LNCaP clone FGC (cell line): ENCODE results near the gene PDGFRB.
A peak's percentile ranks its signal among the peaks of the same experiment; 100 is the strongest.

ENCODE experiments used
- DNase-seq: peaks from one replicate; pipeline ENCODE4 v3.0.0-alpha.2; 2011; ENCODE audit warnings: low read depth
- H3K4me3 ChIP-seq: 2 replicates; pipeline ENCODE4 v1.5.1; 2011; ENCODE audit warnings: mild to moderate bottlenecking, low read depth, low read length, control low read depth
- TF ChIP-seq, protein P1 (sequence below): IDR thresholded peaks from 2 replicates; pipeline ENCODE4 v1.5.1; 2012; ENCODE audit warnings: mild to moderate bottlenecking; ENCODE audit not compliant: control insufficient read depth, insufficient read depth; ENCODE audit errors: extremely low read depth

The PDGFRB gene

DNA sequence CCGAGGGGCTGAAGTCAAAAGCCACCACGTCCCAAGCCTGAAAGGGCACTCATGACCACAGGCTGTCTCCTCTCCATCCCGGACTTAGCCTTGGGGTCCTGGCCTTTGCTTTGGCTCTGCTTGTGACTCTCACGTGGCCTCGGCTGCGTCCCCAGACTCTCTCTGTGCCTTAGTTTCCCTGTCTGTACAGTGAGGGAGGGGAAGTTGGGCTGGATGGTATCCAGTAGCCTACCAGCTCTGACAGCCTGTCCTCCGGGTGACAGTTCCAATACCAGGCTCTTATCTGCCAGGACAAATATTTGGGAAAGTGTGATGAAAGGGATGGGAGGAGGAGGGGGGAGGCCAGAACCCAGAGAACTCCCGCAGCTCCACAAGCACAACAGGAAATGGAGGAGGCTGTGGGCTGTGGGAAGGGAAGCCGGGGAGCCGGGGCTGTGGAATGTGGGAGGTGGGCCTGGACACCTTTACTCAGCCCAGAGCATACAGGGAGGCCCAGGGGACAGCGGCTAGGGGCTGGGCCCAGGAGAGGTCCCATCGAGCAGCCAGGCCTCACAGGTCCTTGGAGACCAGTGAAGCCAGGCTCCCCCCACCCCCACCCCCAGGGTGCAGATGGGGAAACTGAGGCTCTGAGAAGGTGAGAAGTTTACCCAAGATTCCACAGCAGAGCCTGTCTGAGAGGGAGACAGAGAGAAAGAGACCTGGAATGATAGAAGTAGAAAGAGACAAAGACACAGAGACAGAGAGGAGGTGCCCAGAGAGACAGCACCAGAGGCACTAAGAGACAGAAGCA lies 18.3 kb downstream of the PDGFRB start:
- TF ChIP-seq, protein P1, sequence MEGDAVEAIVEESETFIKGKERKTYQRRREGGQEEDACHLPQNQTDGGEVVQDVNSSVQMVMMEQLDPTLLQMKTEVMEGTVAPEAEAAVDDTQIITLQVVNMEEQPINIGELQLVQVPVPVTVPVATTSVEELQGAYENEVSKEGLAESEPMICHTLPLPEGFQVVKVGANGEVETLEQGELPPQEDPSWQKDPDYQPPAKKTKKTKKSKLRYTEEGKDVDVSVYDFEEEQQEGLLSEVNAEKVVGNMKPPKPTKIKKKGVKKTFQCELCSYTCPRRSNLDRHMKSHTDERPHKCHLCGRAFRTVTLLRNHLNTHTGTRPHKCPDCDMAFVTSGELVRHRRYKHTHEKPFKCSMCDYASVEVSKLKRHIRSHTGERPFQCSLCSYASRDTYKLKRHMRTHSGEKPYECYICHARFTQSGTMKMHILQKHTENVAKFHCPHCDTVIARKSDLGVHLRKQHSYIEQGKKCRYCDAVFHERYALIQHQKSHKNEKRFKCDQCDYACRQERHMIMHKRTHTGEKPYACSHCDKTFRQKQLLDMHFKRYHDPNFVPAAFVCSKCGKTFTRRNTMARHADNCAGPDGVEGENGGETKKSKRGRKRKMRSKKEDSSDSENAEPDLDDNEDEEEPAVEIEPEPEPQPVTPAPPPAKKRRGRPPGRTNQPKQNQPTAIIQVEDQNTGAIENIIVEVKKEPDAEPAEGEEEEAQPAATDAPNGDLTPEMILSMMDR: no peak
- H3K4me3 ChIP-seq: no peak overlapping the region
- peak; percentile 59 for DNase-seq

DNA sequence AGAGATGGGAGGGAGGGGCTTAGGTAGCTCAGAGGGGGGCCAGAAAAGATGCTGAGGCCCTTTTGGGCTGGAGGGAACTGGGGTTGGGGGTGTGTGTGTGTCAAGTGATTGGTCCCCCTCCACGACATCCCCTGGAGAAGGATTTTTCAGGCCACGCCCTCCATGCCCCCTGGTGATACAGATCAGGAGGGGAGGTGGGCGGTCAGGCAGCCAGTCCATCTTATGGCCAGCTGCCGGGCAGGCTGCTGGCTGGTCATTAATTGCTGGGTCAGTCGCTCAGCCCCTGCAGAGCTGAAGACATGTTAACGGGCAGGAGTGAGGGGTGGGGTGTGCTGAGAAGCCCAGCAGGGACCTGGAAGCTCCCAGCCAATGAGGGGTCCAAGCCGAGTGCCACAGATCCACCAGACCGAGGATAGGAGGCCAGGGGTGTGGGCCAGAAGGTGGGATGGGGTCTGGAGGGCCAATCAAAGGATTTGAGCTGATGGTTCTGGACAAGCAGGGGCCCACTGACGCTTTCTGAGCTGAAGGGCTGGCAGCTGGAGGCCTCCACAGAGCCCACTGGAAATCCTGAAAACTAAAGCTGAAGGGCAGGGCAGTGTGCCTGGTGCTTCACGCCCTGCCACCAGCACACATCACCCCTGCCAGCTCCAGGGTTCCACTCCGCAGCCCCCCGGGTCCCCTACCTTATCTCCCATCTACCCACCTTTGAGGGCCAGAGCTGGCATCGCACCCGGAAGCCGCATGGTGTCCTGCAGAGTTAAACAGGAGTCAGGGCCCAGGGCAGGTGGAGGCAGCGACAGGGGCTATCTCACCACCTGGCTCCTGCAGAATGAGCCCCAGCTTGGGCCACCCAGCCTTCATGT lies 19.1 kb downstream of the PDGFRB start:
- no peak overlapping the region for H3K4me3 ChIP-seq
- TF ChIP-seq, protein P1: no peak
- DNase-seq: no peak

DNA sequence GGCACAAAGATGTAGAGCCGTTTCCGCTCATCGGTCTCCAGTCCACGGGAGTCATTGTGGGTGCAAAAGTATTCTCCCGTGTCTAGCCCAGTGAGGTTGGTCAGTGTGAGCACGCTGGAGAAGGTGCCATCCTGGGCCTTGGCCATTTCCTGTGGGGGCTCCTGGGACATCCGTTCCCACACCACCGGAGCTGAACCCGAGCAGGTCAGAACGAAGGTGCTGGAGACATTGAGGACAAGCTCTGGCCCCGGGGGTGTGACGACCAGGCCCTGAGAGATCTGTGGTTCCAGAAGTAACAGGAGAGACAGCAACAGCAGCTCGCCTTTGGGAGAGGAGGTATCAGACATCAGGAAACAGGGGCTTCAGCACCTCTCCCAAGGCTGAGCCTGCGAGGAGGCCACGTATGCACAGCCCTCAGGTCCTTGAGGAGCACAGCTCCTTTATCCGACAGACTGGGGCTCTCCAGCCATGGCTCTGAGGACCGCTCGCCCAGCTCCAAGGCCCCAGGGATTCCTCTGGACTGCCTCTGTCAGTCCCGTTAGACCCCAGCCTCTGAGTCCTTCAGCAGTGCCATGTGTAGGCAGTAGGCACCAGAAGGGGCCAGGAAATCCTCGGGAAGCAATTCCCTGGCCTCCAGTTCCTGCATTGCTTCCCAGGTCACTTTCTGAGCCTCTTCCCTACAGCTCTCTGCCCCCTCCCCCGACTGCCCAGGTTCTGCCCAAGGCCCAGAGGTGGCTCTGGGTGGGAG lies 19.9 kb downstream of the PDGFRB start:
- TF ChIP-seq, protein P1: no peak
- no peak for DNase-seq
- no peak overlapping the region for H3K4me3 ChIP-seq

DNA sequence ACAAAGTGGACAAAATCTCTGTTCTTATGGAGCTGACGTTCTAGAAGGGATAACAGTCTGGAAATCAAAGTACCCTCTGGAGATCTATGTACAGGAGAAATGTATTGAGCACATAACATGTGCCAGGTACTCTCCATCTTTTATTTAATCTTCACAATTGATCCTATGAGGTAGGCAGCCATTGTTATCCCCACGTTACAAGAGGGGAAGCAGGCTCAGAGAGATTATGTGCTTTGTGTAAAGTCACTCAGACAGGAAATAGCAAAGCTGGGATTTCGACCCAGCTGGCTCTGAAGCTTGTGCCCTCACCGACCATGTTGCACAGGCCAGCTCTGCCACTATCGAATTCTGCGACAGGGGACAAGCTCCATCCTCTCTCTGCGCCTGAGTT lies 21.5 kb downstream of the PDGFRB start:
- no peak overlapping the region for H3K4me3 ChIP-seq
- DNase-seq: no peak
- TF ChIP-seq, protein P1: no peak

DNA sequence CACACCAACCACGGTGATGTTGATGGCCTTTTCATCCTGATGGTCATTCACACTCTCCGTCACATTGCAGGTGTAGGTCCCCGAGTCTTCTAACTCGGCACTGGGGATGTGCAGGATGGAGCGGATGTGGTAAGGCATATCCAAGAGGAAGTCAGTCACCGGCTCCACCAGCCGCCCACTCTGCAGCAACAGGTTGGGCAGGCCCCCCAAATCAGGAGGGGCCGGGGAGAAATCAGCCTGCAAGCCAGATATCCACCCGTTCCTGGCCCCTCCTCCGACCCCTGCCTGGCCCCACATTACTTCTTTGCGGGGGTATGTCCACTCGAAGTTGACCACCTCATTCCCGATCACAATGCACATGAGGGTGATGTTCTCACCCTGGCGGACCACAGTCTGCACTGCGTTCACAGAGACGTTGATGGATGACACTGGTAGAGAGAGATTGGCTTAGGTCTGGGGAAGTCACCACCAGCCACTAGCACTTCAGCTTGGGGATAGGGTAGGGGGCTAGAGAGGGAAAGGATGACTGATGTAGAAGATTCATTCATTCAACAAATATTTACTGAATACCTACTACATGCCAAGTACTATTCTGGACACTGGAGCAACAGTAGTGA lies 22.0 kb downstream of the PDGFRB start:
- H3K4me3 ChIP-seq: no peak overlapping the region
- TF ChIP-seq, protein P1: no peak
- DNase-seq: no peak

DNA sequence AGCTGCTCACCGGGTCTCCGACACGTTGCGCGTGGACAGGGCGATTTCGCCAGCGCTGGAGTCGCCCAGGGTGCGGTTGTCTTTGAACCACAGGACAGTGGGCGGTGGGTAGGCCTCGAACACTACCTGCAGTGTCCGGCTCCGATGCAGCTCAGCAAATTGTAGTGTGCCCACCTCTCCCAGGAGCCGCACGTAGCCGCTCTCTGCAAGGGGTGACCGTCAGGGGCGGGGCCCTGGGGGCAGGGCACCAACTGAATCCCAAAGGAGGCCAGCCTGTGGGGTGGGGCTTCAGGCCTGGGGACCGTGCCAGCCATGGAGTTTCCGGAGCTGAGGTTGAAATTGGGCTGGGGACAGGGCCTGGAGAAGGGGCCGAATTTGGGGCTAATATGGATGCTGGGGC lies 22.9 kb downstream of the PDGFRB start:
- no peak for DNase-seq
- TF ChIP-seq, protein P1: no peak
- H3K4me3 ChIP-seq: no peak overlapping the region
